ENCODE results near the gene EBF4.

GRCh38 chr20:2795451-2795850 is 102.9 kb downstream of the EBF4 start:
- TF ChIP-seq TAF1 (IDR thresholded peaks at IDR 0.05; ENCODE audit: borderline replicate concordance, low read depth, low read length) (no peak), POLR2AphosphoS5 (IDR thresholded peaks at IDR 0.05; ENCODE audit: low read depth, low read length) (no peak), POLR2A (IDR thresholded peaks at IDR 0.05; ENCODE audit: low read depth, low read length) (no peak)
